ENCODE measurements around the gene ZNF229.
"Not testable (repeated sequence)": the region's sequence is repeated elsewhere in the genome, so short reads cannot be mapped to it uniquely, and the experiment has no call there.

ZNF229 gene
- total RNA-seq: 3.0 to 3.2 reads per million in 2 donors

- DNase-seq: no peak
These were observed at the start of gene ZNF229 for GRCh38 chr19:44447916-44448674. Gene ZNF229, minus strand, starts transcription at chr19:44448472. Its CDS starts 5,625 bp downstream, at chr19:44442847.

- no peak for DNase-seq
These were observed 48.4 kb upstream of the ZNF229 start for GRCh38 chr19:44496711-44497110.

- DNase-seq: no peak
These were observed 28.5 kb upstream of the ZNF229 start for GRCh38 chr19:44476559-44477408.

GRCh38 chr19:44468730-44469129 is 20.5 kb upstream of the ZNF229 start:
- not testable (repeated sequence) for DNase-seq

GRCh38 chr19:44462600-44463286 is 14.5 kb upstream of the ZNF229 start:
- not testable (repeated sequence) for DNase-seq

GRCh38 chr19:44456016-44456415 is 7.7 kb upstream of the ZNF229 start:
- not testable (repeated sequence) for DNase-seq

GRCh38 chr19:44455100-44455499 is 6.8 kb upstream of the ZNF229 start:
- no peak for DNase-seq

GRCh38 chr19:44452367-44452766 is 4.1 kb upstream of the ZNF229 start:
- no peak for DNase-seq

GRCh38 chr19:44451687-44452086 is 3.4 kb upstream of the ZNF229 start:
- DNase-seq: no peak

GRCh38 chr19:44438441-44438840 is 9.8 kb downstream of the ZNF229 start:
- DNase-seq: no peak

- DNase-seq: no peak
These were observed 12.8 kb downstream of the ZNF229 start for GRCh38 chr19:44435441-44435840.

GRCh38 chr19:44430956-44431355 is 17.3 kb downstream of the ZNF229 start:
- no peak for DNase-seq

GRCh38 chr19:44415553-44415952 is 32.7 kb downstream of the ZNF229 start:
- DNase-seq: not testable (repeated sequence)

- DNase-seq: no peak
These were observed 46.8 kb downstream of the ZNF229 start, which contains the start of gene ZNF285 for GRCh38 chr19:44401139-44402115. Gene ZNF285, minus strand, starts transcription at chr19:44401608. Its CDS starts 4,395 bp downstream, at chr19:44397213.

- DNase-seq: not testable (repeated sequence)
These were observed 59.0 kb downstream of the ZNF229 start for GRCh38 chr19:44389268-44389667.

All from activated gamma-delta T cell (primary cell).